LHCN-M2 (cell line): ENCODE results near the gene GATA5. TPM values are rescaled to one million over a fixed set of nuclear protein-coding genes. Genes with fewer than 3 reads are reported as not detected.

Experiments
- DNase-seq: peaks from one replicate; pipeline ENCODE4 v3.0.0-alpha.2; 2012; ENCODE audit warnings: low read depth
- total RNA-seq: library from RNA; depleted of rRNA; stranded (reverse); fragments of >200 nt; gene quantifications from 2 replicates; pipeline ENCODE4 v1.2.3, GENCODE V29; 2014

Gene GATA5
- total RNA-seq, 1 experiment from 2014 or later = not detected

- no peak for DNase-seq
Observed at GRCh38 chr20:62454904-62455636, 20.7 kb downstream of the GATA5 start.

- no peak for DNase-seq
Observed at GRCh38 chr20:62453186-62453808, 22.5 kb downstream of the GATA5 start.

- DNase-seq = no peak
Observed at GRCh38 chr20:62452475-62453095, 23.2 kb downstream of the GATA5 start.

- DNase-seq = no peak
Observed at GRCh38 chr20:62451970-62452369, 23.8 kb downstream of the GATA5 start.

- no peak for DNase-seq
Observed at GRCh38 chr20:62451156-62451767, 24.5 kb downstream of the GATA5 start.

- DNase-seq = no peak
Observed at GRCh38 chr20:62449951-62450691, 25.7 kb downstream of the GATA5 start.

GRCh38 chr20:62448788-62449187 is 27.0 kb downstream of the GATA5 start:
- DNase-seq = no peak

GRCh38 chr20:62448038-62448437 is 27.8 kb downstream of the GATA5 start:
- DNase-seq = no peak

GRCh38 chr20:62446888-62447869 is 28.6 kb downstream of the GATA5 start:
- no peak for DNase-seq

GRCh38 chr20:62446481-62446880 is 29.3 kb downstream of the GATA5 start:
- no peak for DNase-seq

GRCh38 chr20:62445553-62446340 is 30.0 kb downstream of the GATA5 start:
- no peak for DNase-seq

- DNase-seq = no peak
Observed at GRCh38 chr20:62444286-62444685, 31.5 kb downstream of the GATA5 start.

GRCh38 chr20:62441987-62442539 is 33.7 kb downstream of the GATA5 start:
- no peak for DNase-seq

GRCh38 chr20:62439218-62439617 is 36.6 kb downstream of the GATA5 start:
- no peak for DNase-seq

- DNase-seq = no peak
Observed at GRCh38 chr20:62437927-62438326, 37.9 kb downstream of the GATA5 start.

- DNase-seq = no peak
Observed at GRCh38 chr20:62437496-62437895, 38.3 kb downstream of the GATA5 start.

- DNase-seq = no peak
Observed at GRCh38 chr20:62436692-62437091, 39.1 kb downstream of the GATA5 start.

GRCh38 chr20:62433658-62434497 is 41.9 kb downstream of the GATA5 start:
- no peak for DNase-seq
